ENCODE data around the gene ZEB1. TPM values are rescaled to one million over a fixed set of nuclear protein-coding genes. Genes with fewer than 3 reads are reported as not detected.

ZEB1 gene
- total RNA-seq, 1 donor from 2014 or later = 38.8 TPM

GRCh38 chr10:31456468-31456867 is 137.5 kb downstream of the ZEB1 start:
- no peak for DNase-seq (ENCODE audit: low spot score)
- Mint-ChIP-seq H3K36me3 (peaks cover 21% of the 10 kb centered on the region), H3K27ac (no peak overlapping the region), H3K4me1 (no peaks in the 10 kb centered on the region), H3K27me3 (ENCODE audit: insufficient read depth, low read depth) (no peaks in the 10 kb centered on the region), H3K9me3 (peaks cover 24% of the 10 kb centered on the region), H3K4me3 (no peak overlapping the region)
- Histone ChIP-seq H3K4me1 (no peaks in the 10 kb centered on the region), H3K27me3 (no peaks in the 10 kb centered on the region), H3K4me3 (no peak overlapping the region), H3F3A (ENCODE audit: low read depth) (no peaks in the 10 kb centered on the region), H3K79me2 (ENCODE audit: low read depth) (no peaks in the 10 kb centered on the region), H4K20me1 (ENCODE audit: low read depth) (no peaks in the 10 kb centered on the region), H3K36me3 (no peaks in the 10 kb centered on the region), H3K4me2 (no peak overlapping the region), H3K9me3 (ENCODE audit: low read depth) (no peaks in the 10 kb centered on the region), H2AFZ (replicated peaks) (no peak overlapping the region), H3K9ac (no peak overlapping the region), H3K27ac (no peak overlapping the region)
- no peak for TF ChIP-seq EZH2phosphoT487 (IDR thresholded peaks at IDR 0.05)
- TF ChIP-seq EZH2 (IDR thresholded peaks at IDR 0.05) = no peak
- no peak for TF ChIP-seq CTCF (IDR thresholded peaks at IDR 0.05)

GRCh38 chr10:31457858-31458257 is 138.8 kb downstream of the ZEB1 start:
- H3K27ac ChIP-seq = no peak overlapping the region
- Mint-ChIP-seq H3K36me3 (peaks cover 28% of the 10 kb centered on the region), H3K9me3 (peaks cover 19% of the 10 kb centered on the region), H3K27ac (no peak overlapping the region), H3K4me1 (no peaks in the 10 kb centered on the region), H3K27me3 (ENCODE audit: insufficient read depth, low read depth) (no peaks in the 10 kb centered on the region), H3K4me3 (no peak overlapping the region)
- no peak overlapping the region for H3K4me2 ChIP-seq
- no peak for TF ChIP-seq EZH2 (IDR thresholded peaks at IDR 0.05)
- TF ChIP-seq CTCF (IDR thresholded peaks at IDR 0.05) = no peak
- no peak for TF ChIP-seq EZH2phosphoT487 (IDR thresholded peaks at IDR 0.05)
- H3K27me3 ChIP-seq = no peaks in the 10 kb centered on the region
- H3K9ac ChIP-seq = no peak overlapping the region
- no peak overlapping the region for H3K4me3 ChIP-seq
- no peak for DNase-seq (ENCODE audit: low spot score)
- H3K36me3 ChIP-seq = no peaks in the 10 kb centered on the region
- no peaks in the 10 kb centered on the region for H3K9me3 ChIP-seq (ENCODE audit: low read depth)
- no peaks in the 10 kb centered on the region for H3K4me1 ChIP-seq
- no peaks in the 10 kb centered on the region for H4K20me1 ChIP-seq (ENCODE audit: low read depth)
- H2AFZ ChIP-seq (replicated peaks) = no peak overlapping the region
- H3F3A ChIP-seq (ENCODE audit: low read depth) = no peaks in the 10 kb centered on the region
- H3K79me2 ChIP-seq (ENCODE audit: low read depth) = no peaks in the 10 kb centered on the region

DNA sequence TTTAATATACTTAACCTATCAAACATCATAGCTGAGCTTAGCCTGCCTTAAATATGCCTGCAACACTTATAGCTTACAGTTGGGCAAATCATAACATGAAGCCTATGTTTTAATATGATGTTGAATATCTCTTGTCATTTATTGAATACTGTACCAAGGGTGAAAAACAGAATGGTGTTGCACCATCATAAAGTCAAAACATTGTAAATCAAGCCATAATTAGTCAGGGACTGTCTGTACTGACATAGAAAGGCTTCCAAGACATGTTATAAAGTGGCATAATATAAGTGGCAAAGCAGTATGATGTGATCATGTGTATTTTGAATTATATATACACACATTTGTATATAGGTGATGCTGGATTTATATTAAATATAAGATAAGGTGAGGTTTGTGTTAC is 140.0 kb downstream of the ZEB1 start:
- Mint-ChIP-seq H3K9me3 (peaks cover 24% of the 10 kb centered on the region), H3K36me3 (peaks cover 31% of the 10 kb centered on the region), H3K4me3 (no peak overlapping the region)

More for the DNA sequence above, 140.0 kb downstream of the ZEB1 start:
- no peak overlapping the region for H3K27ac ChIP-seq
- H3K9me3 ChIP-seq (ENCODE audit: low read depth) = no peaks in the 10 kb centered on the region
- Mint-ChIP-seq H3K27me3 (ENCODE audit: insufficient read depth, low read depth) (no peaks in the 10 kb centered on the region), H3K27ac (no peak overlapping the region), H3K4me1 (no peaks in the 10 kb centered on the region)
- no peaks in the 10 kb centered on the region for H3K4me1 ChIP-seq
- H3K9ac ChIP-seq = no peak overlapping the region
- no peak overlapping the region for H3K4me3 ChIP-seq
- no peaks in the 10 kb centered on the region for H3K79me2 ChIP-seq (ENCODE audit: low read depth)
- H4K20me1 ChIP-seq (ENCODE audit: low read depth) = no peaks in the 10 kb centered on the region
- no peak overlapping the region for H3K4me2 ChIP-seq
- H3K36me3 ChIP-seq = no peaks in the 10 kb centered on the region
- H3F3A ChIP-seq (ENCODE audit: low read depth) = no peaks in the 10 kb centered on the region
- DNase-seq (ENCODE audit: low spot score) = no peak
- H2AFZ ChIP-seq (replicated peaks) = no peak overlapping the region
- no peak for TF ChIP-seq EZH2phosphoT487 (IDR thresholded peaks at IDR 0.05)
- no peak for TF ChIP-seq CTCF (IDR thresholded peaks at IDR 0.05)
- TF ChIP-seq EZH2 (IDR thresholded peaks at IDR 0.05) = no peak
- H3K27me3 ChIP-seq = no peaks in the 10 kb centered on the region

All from neural progenitor cell (in vitro differentiated cells).